Neural crest cell (in vitro differentiated cells): ENCODE results near the gene DECR2. TPM values are rescaled to one million over a fixed set of nuclear protein-coding genes. Genes with fewer than 3 reads are reported as not detected.

Experiments used
- DNase-seq: peaks from one replicate; pipeline ENCODE4 v3.0.0; 2021; ENCODE audit warnings: low read depth, mixed read lengths, low spot score
- H3K27ac Mint-ChIP-seq: one replicate; pipeline ENCODE4 v1.8.0; 2021; ENCODE audit warnings: mild to moderate bottlenecking, mixed read lengths; ENCODE audit not compliant: unreplicated experiment
- H3K27me3 Mint-ChIP-seq: 2 replicates; pipeline ENCODE4 v1.8.0; 2021; ENCODE audit warnings: low read depth, mild to moderate bottlenecking, mixed read lengths
- H3K36me3 Mint-ChIP-seq: 2 replicates; pipeline ENCODE4 v1.8.0; 2021; ENCODE audit warnings: low read depth, mild to moderate bottlenecking, mixed read lengths
- H3K4me1 Mint-ChIP-seq: 2 replicates; pipeline ENCODE4 v1.8.0; 2021; ENCODE audit warnings: mixed read lengths
- H3K4me3 Mint-ChIP-seq: one replicate; pipeline ENCODE4 v1.8.0; 2021; ENCODE audit warnings: mild to moderate bottlenecking, mixed read lengths
- H3K9me3 Mint-ChIP-seq: 2 replicates; pipeline ENCODE4 v1.8.0; 2021; ENCODE audit warnings: mixed read lengths
- CTCF ChIP-seq: fragments of 200-600 bp; sonication (generic); conservative IDR thresholded peaks from 2 replicates; pipeline ENCODE4 v1.5.0; 2021; ENCODE audit warnings: antibody characterized with exemption, mild to moderate bottlenecking
- total RNA-seq: library from RNA; stranded (reverse); gene quantifications from 2 replicates; pipeline ENCODE4 v1.2.1, GENCODE V29; 2021

Gene DECR2
- total RNA-seq, 1 donor from 2014 or later, result 22.4 TPM

- H3K27ac Mint-ChIP-seq, result no peak overlapping the region
- DNase-seq, result peak; percentile 79
- H3K27me3 Mint-ChIP-seq, result peaks cover 9% of the 10 kb centered on the region
- peak overlapping the region; percentile 80 for H3K4me3 Mint-ChIP-seq
- peaks cover 2% of the 10 kb centered on the region for H3K36me3 Mint-ChIP-seq
- H3K4me1 Mint-ChIP-seq, result peaks cover 28% of the 10 kb centered on the region
- peaks cover 2% of the 10 kb centered on the region for H3K9me3 Mint-ChIP-seq
- peak; percentile 76 for TF ChIP-seq CTCF
Observed at GRCh38 chr16:391885-392335, 9.8 kb upstream of the DECR2 start.

- H3K36me3 Mint-ChIP-seq, result peaks cover 2% of the 10 kb centered on the region
- peaks cover 9% of the 10 kb centered on the region for H3K27me3 Mint-ChIP-seq
- no peak for TF ChIP-seq CTCF
- H3K4me1 Mint-ChIP-seq, result peaks cover 25% of the 10 kb centered on the region
- DNase-seq, result no peak
- H3K9me3 Mint-ChIP-seq, result peaks cover 2% of the 10 kb centered on the region
- peak overlapping the region; percentile 80 for H3K4me3 Mint-ChIP-seq
- no peak overlapping the region for H3K27ac Mint-ChIP-seq
Observed at GRCh38 chr16:392450-393030, 9.1 kb upstream of the DECR2 start.

- H3K4me1 Mint-ChIP-seq, result peaks cover 21% of the 10 kb centered on the region
- H3K27me3 Mint-ChIP-seq, result peaks cover 6% of the 10 kb centered on the region
- TF ChIP-seq CTCF, result no peak
- no peak for DNase-seq
- H3K4me3 Mint-ChIP-seq, result peak overlapping the region; percentile 96
- peaks cover 2% of the 10 kb centered on the region for H3K9me3 Mint-ChIP-seq
- H3K27ac Mint-ChIP-seq, result peak overlapping the region; percentile 40
- peaks cover 2% of the 10 kb centered on the region for H3K36me3 Mint-ChIP-seq
Observed at GRCh38 chr16:396199-396598, 5.5 kb upstream of the DECR2 start.

- peaks cover 2% of the 10 kb centered on the region for H3K9me3 Mint-ChIP-seq
- TF ChIP-seq CTCF, result no peak
- DNase-seq, result peak; percentile 44
Observed at GRCh38 chr16:396605-397004, 5.1 kb upstream of the DECR2 start.

GRCh38 chr16:397135-397661 is 4.5 kb upstream of the DECR2 start, which contains the start of gene NME4:
TSS of gene NME4 (plus strand) at chr16:397199. CDS start at chr16:397223, 24 bp downstream.
- no peak for TF ChIP-seq CTCF
- Mint-ChIP-seq H3K27ac (peak within 1 kb of the TSS; percentile 98), H3K36me3 (no peaks in the 10 kb centered on the region), H3K27me3 (peaks cover 6% of the 10 kb centered on the region), H3K4me1 (peaks cover 21% of the 10 kb centered on the region), H3K9me3 (no peaks in the 10 kb centered on the region), H3K4me3 (peak within 1 kb of the TSS; percentile 96)
- DNase-seq, result peak; percentile 41

More at GRCh38 chr16:396605-397004, 5.1 kb upstream of the DECR2 start:
- Mint-ChIP-seq H3K27ac (peak overlapping the region; percentile 98), H3K4me1 (peaks cover 21% of the 10 kb centered on the region), H3K36me3 (peaks cover 2% of the 10 kb centered on the region), H3K27me3 (peaks cover 6% of the 10 kb centered on the region), H3K4me3 (peak overlapping the region; percentile 96)
